PC-9 (cell line): ENCODE data around the gene TCN1.

ENCODE experiments used
- EZH2 ChIP-seq: fragments of 200-600 bp; sonication (generic); IDR thresholded peaks from 2 replicates; pipeline ENCODE4 v1.8.0; 2017; ENCODE audit warnings: antibody characterized with exemption, low read depth
- TF ChIP-seq, protein P1 (sequence below): fragments of 200-600 bp; sonication (generic); conservative IDR thresholded peaks from 2 replicates; pipeline ENCODE4 v1.6.1; 2017; ENCODE audit warnings: mixed run types, antibody characterized with exemption, mild to moderate bottlenecking, moderate library complexity

DNA sequence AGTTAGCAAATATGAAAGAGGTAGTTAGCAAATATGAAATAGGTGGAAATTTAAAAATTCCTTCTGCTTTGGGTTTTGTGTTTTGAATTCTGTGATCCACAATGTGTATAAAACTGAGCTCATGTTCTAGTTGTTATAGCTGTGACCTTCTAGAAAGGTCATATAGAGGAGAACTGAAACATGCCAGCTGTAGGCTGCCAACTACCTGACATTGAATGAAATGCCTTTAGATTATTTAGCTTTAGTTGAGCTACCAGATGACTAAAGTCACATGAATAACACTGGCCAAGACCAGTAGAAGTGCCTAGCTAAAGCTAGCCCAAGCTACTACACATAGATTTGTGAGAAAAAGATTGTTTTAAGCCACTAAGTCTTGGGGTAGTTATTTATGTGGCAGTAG lies 5.8 kb upstream of the TCN1 start:
- TF ChIP-seq, protein P1, sequence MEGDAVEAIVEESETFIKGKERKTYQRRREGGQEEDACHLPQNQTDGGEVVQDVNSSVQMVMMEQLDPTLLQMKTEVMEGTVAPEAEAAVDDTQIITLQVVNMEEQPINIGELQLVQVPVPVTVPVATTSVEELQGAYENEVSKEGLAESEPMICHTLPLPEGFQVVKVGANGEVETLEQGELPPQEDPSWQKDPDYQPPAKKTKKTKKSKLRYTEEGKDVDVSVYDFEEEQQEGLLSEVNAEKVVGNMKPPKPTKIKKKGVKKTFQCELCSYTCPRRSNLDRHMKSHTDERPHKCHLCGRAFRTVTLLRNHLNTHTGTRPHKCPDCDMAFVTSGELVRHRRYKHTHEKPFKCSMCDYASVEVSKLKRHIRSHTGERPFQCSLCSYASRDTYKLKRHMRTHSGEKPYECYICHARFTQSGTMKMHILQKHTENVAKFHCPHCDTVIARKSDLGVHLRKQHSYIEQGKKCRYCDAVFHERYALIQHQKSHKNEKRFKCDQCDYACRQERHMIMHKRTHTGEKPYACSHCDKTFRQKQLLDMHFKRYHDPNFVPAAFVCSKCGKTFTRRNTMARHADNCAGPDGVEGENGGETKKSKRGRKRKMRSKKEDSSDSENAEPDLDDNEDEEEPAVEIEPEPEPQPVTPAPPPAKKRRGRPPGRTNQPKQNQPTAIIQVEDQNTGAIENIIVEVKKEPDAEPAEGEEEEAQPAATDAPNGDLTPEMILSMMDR = no peak
- TF ChIP-seq EZH2 = no peak
